Hematopoietic multipotent progenitor cell treated with erythropoietin and hydrocortisone succinate and interleukin-3 and kit ligand, for 8 days (in vitro differentiated cells): ENCODE measurements around the gene CMYA5.
"Not testable (repeated sequence)": the region's sequence is repeated elsewhere in the genome, so short reads cannot be mapped to it uniquely, and the experiment has no call there.

ENCODE experiments used
- DNase-seq: peaks from one replicate; pipeline ENCODE4 v3.0.0-alpha.2; 2015

Gene CMYA5

DNA sequence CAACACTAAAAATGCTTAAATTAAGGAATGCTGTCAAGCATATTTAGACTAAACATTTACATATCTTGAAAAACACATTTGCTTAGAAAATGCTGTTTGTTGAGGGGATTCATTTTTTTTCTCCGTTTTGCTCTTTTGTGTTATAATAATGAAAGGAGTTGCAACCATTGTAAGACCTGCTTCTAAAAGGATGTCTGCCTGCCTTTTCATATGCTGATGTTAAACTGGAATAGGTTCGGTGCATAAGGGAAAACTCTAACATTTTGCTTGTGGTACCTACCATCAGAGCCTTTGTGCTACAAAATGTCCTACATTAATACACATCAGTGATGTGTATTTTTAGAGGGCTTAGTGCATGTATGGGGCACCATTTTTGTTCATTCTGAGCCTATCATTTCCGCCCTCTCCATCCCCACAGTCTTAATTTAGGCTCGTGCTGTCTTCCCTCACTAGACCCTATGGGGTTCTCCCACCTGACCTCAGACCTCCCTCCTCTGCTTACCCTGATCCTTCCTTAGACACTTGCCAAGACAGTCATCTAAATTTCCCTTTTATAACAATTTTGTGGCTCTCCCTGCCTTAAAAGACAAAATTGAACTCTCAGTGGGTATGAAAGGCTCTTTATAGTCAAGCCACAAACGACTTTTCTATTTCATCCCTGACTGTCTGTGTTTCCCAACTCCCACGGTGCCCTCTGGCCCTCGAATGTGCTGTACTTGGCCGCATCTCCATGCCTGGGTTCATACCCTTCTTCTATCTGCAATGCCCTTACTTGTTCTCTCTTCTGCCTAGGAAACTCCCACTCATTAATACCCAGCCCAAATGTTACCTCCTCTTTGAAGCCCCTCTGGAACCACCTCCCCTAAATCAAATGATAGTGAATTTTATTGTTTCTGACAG, 61.2 kb downstream of the CMYA5 start:
- DNase-seq, result no peak

DNA sequence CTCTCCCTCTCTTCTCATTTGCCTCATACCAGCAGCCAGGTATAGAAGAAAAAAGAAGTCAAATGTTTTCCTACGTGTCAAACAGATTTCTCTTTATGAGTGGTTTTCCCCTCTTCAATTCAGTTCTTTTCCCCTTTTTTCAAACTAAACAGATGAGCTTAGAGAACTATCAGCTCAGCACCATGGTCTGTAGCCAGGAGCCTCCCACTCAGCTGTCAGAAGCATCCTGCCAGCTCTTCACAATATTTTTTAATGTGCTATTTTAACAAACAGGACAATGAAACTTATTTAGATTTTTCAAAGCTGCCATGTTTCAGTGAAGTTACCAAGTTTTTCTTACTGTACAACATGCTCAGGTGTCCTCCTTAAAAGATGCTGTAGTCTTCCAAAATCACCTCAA, 63.5 kb downstream of the CMYA5 start:
- no peak for DNase-seq

DNA sequence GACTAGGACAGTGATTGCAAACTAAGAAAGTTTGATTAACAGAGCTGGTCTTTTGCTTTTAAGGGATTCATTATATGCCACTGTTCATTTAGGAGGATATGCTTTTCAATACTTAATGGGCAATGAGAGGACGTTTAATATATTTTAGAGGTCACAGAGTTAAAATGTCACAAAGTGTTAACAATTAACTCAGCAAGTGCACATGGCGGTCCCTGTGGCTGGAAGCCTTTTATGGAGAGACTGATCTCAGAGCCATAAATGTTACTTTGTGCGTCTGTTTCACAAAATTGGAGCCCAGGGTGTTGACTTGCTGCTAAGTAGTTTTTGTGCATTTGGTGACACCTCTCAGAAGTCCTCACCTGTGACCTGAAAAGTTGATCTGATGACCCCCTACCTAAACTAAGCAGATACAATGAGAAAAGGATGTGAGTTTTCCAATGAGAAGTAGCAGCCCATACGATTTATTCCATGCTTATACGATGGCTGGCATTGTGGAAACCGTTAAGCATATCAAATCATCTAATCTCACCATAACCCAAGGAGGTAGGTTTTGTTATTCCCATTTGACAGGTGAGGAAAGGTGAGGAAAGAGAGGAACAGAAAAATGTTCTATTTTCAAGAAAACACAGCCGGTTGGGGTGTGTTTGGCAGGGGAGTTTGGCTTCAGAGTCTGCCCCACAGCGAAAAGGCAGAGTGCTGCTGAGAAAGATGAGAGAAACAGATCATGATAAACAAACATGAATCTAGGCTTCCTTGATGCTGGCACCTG, 64.4 kb downstream of the CMYA5 start:
- no peak for DNase-seq

DNA sequence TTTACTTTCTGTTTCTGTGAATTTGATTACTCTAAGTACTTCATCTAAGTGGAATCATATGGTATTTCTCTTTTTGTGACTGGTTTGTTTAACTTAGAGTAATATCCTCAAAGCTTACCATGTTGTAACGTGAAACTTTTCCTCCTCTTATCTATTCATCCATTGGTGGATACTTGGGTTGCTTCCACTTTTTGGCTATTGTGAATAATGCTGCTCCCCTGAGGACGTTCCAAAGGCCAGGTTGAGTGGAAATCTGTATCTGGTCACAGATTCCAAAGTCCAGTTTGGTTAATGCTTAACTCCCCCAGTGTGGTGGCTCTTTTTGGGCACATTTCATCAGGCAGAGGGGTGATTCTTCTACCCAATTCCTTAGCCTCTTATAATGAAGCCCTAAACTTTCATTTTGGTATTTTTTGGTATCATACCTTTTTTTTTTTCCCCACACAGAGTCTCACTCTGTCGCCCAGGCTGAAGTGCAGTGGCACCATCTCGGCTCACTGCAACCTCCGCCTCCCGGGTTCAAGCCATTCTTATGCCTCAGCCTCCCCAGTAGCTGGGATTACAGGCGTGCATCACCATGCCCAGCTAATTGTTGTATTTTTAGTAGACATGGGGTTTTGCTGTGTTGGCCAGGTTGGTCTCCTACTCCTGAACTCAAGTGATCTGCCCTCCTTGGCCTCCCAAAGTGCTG, 65.4 kb downstream of the CMYA5 start:
- no peak for DNase-seq

DNA sequence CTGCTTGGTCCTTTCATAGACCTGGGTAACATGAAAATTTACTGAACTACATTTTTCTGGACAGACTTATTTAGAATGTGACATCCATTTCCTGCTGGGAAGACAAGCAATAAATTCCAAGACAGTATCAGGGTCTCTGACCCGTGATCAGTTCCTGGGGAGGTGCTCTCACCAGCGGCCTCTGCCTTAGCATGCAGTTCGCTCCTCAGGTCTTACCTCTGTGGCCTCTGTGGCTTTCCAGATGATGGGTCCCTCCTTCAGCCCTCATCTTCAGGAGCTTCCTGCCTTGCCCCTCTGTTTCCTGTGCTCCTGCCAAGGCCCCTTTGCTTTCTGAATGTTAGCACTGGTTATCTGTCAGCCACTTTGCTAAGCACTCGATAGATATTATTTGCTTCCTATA, 66.4 kb downstream of the CMYA5 start:
- DNase-seq, result no peak

DNA sequence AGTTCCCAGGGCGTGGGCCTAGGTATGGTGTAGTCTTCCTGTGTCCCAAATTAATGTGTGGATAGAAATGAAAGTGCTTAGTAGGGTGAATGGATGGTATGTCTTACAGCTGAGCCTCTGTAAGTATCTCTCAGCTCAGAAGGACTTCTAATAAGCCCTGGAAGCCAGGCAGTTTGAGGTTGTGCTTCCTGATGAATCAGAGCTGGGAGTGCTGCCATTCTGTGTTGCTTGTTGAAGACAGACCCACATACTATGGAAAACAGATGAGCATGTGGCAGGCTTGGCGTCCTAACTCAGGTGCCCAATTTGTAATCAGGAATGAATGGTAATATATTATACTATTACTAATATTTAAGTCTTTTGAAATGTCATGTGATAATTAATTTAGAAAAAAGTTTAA, 69.8 kb downstream of the CMYA5 start:
- no peak for DNase-seq

DNA sequence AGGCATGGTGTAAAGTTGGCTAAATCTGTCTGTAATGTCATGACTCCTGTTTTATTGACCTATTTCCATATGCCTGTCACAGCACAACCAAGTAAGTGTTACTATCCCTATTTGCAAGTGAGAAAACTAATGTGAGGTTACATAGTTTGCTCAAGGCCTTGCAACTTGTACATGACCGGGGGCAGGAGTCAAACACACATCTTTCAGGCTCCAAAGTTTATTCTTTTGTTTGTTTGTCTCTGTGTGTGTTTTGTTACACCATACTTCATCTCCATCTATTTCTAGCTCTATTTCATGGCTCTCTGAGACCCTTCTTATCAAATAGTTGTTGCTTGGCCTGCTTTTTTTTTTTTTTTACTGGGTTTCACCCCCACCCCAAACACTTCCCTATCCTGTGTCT, 70.2 kb downstream of the CMYA5 start:
- DNase-seq, result no peak

DNA sequence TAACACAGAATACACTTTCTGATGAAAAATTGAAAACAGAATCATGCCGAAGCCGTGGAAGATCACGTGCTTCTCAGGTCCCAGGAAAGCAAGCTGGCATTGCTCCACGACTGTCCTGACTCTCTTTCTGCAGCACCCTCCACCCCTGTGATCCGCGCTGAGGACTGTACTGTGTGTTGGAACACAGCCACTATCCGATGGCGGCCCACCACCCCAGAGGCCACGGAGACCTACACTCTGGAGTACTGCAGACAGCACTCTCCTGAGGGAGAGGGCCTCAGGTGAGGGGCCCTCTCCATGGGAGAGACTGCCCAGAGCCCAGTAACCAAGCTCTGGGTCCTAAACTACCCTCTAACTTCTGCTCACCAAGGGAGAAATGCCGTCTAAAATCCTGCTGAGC, 73.3 kb downstream of the CMYA5 start:
- no peak for DNase-seq

DNA sequence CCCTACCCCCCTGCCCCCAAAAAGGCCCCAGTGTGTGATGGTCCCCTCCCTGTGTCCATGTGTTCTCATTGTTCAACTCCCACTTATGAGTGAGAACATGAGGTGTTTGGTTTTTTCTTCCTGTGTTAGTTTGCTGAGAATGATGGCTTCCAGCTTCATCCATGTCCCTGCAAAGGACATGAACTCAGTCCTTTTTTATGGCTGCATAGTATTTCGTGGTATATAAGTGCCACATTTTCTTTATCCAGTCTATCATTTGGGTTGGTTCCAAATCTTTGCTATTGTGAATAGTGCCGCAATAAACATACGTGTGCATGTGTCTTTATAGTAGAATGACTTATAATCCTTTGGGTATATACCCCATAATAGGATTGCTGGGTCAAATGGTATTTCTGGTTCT, 74.5 kb downstream of the CMYA5 start:
- not testable (repeated sequence) for DNase-seq

DNA sequence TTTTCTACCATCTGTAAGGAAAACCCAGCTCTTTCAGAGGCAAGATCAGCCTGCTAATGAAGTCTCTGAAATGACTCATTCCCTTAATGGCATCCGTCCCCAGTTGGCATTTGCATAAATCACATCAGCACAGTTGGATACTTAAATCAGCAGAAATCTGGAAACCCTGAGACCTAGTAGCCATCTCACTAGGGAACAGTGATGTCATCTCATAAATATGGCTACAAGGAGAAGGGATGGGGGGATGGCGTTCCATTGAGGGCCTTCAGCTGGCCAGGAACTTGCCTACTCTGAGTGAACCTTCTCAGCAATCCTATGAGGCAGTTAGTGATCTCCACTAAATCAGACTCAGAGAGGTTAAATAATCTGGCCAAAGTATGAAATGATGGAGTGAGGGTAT, 81.8 kb downstream of the CMYA5 start:
- DNase-seq, result no peak

DNA sequence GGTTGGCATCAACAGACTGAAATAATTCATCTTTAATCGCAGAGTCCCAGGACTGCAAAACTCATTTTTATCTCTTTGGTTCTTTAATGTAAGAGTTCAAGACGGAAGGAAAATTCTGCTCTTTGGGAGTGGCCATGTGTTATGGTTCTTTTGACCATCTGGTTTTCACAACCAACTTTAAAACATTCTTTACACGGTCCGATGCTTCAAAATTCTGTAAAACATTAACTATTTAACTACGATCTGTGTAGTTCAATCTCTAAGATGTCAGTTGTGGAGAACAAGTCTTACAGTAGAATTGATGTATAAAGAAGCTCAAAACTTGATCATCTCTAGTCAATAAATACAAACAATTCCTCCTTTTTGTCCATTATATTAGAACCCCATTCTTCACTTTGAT, 83.0 kb downstream of the CMYA5 start:
- DNase-seq, result no peak

DNA sequence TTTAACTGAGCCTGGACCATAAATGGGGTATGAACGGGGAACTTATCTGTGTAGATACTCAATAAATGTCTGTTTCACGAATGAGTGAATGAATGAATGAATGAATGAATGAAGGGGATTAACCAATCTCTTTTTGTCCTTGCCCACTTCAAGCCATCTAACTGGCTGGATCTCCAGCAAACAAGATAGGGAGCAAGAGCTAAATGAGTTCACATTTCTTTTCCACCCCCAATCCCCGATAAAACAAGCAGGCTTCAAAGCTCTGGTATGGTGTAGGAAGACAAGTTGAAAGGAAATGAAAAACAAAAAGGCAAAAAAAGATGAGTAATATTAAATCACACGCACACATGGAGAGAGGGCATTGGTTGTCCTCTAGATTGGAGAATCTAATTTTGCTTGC, 84.0 kb downstream of the CMYA5 start:
- no peak for DNase-seq

DNA sequence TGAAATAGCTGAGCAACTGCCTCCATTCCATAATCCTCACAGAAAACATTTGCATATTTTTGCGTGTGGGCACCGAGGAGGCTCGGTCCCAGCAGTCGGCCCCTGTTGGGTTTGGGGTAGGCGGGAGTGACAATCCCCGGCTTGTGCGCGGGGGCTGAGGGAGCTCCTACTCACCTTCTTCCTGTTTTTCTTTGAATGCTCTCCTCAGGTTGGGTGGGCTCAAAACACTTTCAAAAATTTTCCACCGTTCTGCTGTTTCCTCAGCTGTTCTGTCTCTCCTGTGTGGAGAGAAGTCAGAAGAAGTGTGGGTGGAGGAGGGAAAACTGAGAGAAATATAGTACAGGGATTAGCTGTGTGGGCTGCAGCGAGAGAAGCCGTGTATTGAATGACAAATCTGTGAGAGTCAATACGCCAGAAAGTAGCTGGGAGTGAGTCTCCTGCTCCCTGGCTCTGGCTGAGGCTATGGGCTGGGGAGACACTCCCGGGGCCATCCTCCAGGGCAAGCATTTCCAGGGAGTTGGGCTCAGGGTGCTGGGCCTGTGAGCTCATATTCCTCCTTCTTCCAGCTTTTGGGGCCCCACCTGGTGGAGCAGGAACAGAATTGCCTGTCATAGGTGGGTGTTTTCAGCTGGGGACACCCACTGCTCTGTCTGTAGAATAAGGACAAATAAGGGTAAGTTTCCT, 84.7 kb downstream of the CMYA5 start:
- peak; percentile 36 for DNase-seq

DNA sequence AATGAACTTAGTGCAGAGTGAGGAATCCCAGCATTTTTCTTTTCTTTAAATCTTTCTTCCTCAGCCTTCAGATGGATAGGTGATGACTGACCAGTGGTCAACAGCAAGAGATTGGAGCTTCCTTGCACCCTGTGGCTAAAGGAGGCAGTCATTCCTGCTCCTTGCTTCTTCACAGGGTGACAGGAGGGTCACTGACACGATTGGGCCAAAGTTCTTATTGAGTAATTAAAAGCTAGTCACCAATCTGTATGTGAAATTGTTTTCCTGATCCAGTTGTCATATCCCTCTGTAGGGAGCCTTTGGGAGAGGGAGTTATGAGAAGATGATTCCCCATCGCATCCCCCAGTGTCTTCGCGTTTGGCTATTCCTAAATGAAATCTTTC, 85.2 kb downstream of the CMYA5 start:
- DNase-seq, result no peak

DNA sequence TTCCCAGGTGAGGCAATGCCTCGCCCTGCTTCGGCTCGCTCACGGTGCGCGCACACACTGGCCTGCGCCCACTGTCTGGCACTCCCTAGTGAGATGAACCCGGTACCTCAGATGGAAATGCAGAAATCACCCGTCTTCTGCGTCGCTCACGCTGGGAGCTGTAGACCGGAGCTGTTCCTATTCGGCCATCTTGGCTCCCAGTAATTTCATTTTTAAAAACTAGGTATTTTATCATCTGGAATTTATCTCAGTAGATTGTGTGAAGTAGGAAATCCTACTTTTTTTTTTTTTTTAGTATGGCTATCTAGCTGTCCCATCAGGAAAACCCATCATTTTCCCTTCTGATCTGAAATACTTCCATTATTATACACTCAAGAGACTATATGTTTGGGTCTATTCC, 95.1 kb downstream of the CMYA5 start:
- not testable (repeated sequence) for DNase-seq

DNA sequence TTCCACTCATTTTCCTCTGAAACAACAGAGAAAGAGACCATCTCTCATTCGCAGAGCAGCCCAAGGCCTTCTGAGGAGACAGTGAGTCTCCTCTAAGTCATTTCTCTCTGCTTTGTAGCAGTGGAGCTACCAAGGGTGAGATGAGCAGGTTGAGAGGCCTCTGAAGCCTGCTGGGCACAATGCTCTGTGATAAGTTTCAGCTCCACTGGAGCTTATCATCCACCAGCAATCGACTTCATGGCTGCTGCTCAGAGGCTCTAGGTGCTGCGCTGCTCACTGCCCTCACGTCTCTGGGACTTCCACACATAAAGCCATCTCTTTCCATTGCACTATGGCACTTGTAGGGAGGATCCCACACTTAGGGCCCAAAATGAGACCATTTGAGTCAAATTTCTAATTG, 96.3 kb downstream of the CMYA5 start:
- peak; percentile 31 for DNase-seq

DNA sequence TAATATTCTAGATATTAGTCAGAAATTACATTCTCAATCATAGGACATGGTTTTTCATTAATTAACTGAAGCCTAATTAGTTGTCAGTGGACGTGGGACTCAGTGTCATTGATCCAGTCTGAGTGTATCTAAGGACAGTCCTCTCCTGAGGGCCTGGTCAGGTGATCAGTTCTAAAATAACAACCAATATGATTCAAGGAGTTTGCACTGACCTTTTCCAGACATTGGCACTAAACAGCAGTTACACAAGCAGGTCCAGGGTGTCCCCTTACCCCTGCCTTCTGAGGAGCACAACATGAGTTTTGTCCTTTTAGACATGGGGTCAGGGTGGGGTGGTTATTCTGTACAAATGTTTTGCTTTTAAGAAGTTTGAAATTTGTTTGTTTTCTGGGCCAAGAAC, 97.8 kb downstream of the CMYA5 start:
- no peak for DNase-seq

DNA sequence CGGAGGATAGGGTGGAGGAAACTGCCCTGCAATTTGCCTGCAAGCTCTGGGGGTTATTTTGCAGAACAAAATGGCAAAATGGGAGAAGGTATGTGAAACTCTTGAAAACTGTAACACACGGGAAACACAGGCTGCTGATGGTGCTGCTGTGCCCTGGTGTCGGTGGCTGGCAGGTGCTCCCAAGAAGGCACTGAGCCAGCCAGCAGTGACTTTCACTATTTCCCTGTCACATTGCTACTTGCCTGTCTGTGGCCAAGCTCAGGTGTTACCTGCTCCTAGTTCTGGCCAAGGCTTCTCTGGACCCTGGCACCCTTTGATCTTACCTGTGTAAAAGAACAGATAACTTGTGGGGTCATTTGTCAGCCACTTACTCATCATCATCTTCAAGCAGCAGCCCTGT, 102.2 kb downstream of the CMYA5 start:
- DNase-seq, result no peak

DNA sequence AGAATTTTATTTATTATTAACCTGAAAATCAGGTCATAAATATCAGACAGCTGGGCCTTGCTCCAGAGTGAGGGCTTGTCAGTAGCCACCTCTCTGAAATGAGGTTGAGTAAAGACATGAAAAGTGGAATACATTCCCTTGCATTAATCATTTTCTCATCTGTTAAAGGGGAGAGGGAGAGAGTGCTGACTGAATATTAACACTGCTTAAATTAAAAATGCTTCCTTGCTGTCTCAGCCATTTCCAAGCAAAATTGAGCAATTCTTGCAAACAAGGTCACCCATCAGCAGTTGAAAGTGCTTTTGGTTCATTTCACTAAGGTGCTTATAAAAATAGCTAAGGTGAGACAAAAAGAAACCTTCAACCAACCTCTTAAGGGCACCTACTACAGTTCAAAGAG, 102.8 kb downstream of the CMYA5 start:
- DNase-seq, result no peak

DNA sequence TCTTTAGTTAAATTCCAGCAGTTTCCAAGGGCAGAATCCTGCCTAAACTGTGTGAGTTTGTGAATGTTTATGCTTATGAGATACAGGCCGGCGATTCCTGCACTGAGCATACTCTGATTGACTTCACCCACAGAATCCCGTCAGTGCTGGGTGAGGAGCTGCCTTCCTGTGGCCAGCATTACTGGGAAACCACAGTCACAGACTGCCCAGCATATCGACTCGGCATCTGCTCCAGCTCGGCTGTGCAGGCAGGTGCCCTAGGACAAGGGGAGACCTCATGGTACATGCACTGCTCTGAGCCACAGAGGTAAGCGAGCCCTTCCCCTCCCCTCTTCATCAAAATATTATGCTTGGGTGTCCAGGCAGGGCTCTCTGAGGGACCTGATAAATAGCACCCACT, 103.7 kb downstream of the CMYA5 start:
- DNase-seq, result no peak

DNA sequence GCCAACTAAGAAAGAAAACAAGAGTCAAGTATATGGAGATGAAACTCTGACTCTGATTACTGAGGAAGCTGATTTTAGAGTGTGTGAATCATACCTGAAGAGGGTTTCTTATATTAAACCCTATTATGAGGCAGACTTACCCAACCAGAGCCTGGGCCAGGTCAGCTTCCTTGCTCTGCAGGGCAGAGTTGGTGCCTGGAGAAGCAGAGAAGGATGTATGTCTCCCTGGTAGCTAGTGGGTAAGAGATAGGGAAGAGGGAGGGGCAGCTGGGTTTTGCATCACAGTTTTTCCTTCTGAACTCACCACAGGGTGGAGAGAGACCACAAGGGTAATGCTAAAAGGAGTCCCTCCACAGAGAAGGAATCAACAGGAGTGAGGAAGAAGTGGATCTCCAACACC, 104.1 kb downstream of the CMYA5 start:
- peak; percentile 52 for DNase-seq

DNA sequence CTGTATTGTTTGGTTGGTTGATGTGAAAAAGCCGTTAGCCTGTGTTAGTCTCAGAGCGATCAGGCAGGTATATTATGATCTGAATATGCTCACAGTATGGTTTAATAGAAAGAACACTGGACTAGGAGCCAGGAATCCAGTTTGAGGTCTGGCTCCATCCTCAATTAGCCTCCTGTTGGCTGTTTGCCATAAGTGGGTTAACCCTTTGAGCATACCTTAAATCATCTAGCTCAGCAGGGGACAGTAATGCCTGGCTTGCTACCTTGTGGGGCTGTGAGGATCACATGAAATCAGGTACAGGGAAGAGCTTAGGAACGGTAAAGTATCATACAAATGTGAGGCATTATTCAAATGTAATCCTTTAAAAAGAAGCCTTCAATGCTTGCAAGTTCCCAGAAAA, 104.7 kb downstream of the CMYA5 start:
- no peak for DNase-seq

DNA sequence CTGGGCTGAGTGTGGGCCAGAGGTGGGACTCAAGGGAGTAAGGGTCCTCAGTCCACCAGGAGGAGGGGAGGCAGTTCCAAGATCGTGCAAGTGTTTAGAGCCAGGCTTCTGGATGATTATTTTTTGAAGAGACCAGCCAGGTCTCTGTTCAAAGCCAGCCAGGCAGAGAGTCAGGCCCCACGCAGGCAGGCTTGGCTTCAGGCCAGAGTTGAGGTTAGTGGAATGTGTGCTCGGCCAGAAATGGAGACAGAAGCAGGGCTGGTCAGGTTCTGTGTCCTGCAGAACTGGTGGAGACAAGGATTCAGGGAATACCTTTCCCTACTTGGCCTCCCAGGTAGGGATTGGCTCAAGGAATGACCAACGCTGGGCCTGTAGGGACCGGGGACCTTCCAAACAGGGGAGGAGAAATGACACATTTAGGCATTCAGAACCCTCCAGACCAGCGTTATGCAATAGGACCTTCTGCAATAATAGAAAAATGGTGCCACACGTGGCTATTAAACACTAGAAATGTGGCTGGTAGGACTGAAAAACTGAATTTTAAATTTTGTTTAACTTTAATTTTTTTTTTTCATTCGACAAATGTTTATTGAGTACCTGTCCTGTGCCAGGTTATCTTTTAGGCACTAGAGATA, 106.2 kb downstream of the CMYA5 start:
- peak; percentile 72 for DNase-seq
